ENCODE results near the gene KRTAP7-1.

KRTAP7-1 gene

GRCh38 chr21:30829659-30830058 lies at the start of gene KRTAP7-1:
Gene KRTAP7-1 (minus strand): TSS chr21:30829759. CDS start chr21:30829698, 61 bp downstream.
- peaks cover 31% of the 10 kb centered on the region for H3K9me3 Mint-ChIP-seq
- no peak within 1 kb of the TSS for H3K4me3 Mint-ChIP-seq
- H3K27me3 Mint-ChIP-seq (ENCODE audit: low read depth, poor library complexity): peaks cover 3% of the 10 kb centered on the region
- peaks cover 10% of the 10 kb centered on the region for H3K36me3 Mint-ChIP-seq (ENCODE audit: low read depth)
- H3K27ac Mint-ChIP-seq: no peak within 1 kb of the TSS
- no peak for TF ChIP-seq CTCF (IDR thresholded peaks at IDR 0.05)
- H3K4me1 Mint-ChIP-seq: no peaks in the 10 kb centered on the region
- DNase-seq: no peak

GRCh38 chr21:30874526-30874925 lies 45.0 kb upstream of the KRTAP7-1 start:
- no peaks in the 10 kb centered on the region for H3K9me3 Mint-ChIP-seq

GRCh38 chr21:30847627-30848500 lies 18.3 kb upstream of the KRTAP7-1 start:
- Mint-ChIP-seq H3K9me3 (peaks cover 15% of the 10 kb centered on the region), H3K27ac (no peak overlapping the region), H3K27me3 (ENCODE audit: low read depth, poor library complexity) (peaks cover 9% of the 10 kb centered on the region), H3K4me3 (no peak overlapping the region), H3K4me1 (peaks cover 6% of the 10 kb centered on the region), H3K36me3 (ENCODE audit: low read depth) (no peaks in the 10 kb centered on the region)
- no peak for TF ChIP-seq CTCF (IDR thresholded peaks at IDR 0.05)
- no peak for DNase-seq

More at GRCh38 chr21:30874526-30874925, 45.0 kb upstream of the KRTAP7-1 start:
- Mint-ChIP-seq H3K27ac (no peak overlapping the region), H3K4me1 (no peaks in the 10 kb centered on the region), H3K27me3 (ENCODE audit: low read depth, poor library complexity) (peaks cover 16% of the 10 kb centered on the region), H3K36me3 (ENCODE audit: low read depth) (no peaks in the 10 kb centered on the region), H3K4me3 (no peak overlapping the region)
- TF ChIP-seq CTCF (IDR thresholded peaks at IDR 0.05): no peak
- DNase-seq: no peak

- Mint-ChIP-seq H3K4me3 (no peak overlapping the region), H3K9me3 (peaks cover 15% of the 10 kb centered on the region), H3K36me3 (ENCODE audit: low read depth) (no peaks in the 10 kb centered on the region), H3K4me1 (peaks cover 10% of the 10 kb centered on the region), H3K27me3 (ENCODE audit: low read depth, poor library complexity) (peaks cover 4% of the 10 kb centered on the region), H3K27ac (no peak overlapping the region)
- peak; percentile 8 for TF ChIP-seq CTCF (IDR thresholded peaks at IDR 0.05)
- no peak for DNase-seq
Measured at GRCh38 chr21:30842990-30843389, 13.4 kb upstream of the KRTAP7-1 start.

- TF ChIP-seq CTCF (IDR thresholded peaks at IDR 0.05): peak; percentile 59
- no peak overlapping the region for H3K27ac Mint-ChIP-seq
- peaks cover 5% of the 10 kb centered on the region for H3K4me1 Mint-ChIP-seq
- DNase-seq: peak; percentile 47
- H3K9me3 Mint-ChIP-seq: peaks cover 20% of the 10 kb centered on the region
- peaks cover 8% of the 10 kb centered on the region for H3K27me3 Mint-ChIP-seq (ENCODE audit: low read depth, poor library complexity)
- H3K36me3 Mint-ChIP-seq (ENCODE audit: low read depth): no peaks in the 10 kb centered on the region
- H3K4me3 Mint-ChIP-seq: no peak overlapping the region
Measured at GRCh38 chr21:30839304-30839703, 9.7 kb upstream of the KRTAP7-1 start.

GRCh38 chr21:30838536-30838935 lies 9.0 kb upstream of the KRTAP7-1 start:
- no peak for DNase-seq
- H3K36me3 Mint-ChIP-seq (ENCODE audit: low read depth): no peaks in the 10 kb centered on the region
- H3K4me1 Mint-ChIP-seq: peaks cover 5% of the 10 kb centered on the region
- H3K27ac Mint-ChIP-seq: no peak overlapping the region
- no peak overlapping the region for H3K4me3 Mint-ChIP-seq
- no peak for TF ChIP-seq CTCF (IDR thresholded peaks at IDR 0.05)
- peaks cover 20% of the 10 kb centered on the region for H3K9me3 Mint-ChIP-seq
- peaks cover 11% of the 10 kb centered on the region for H3K27me3 Mint-ChIP-seq (ENCODE audit: low read depth, poor library complexity)

Measured in nephron progenitor cell (in vitro differentiated cells).